Measurements from ENCODE around the gene SHISA7.

The SHISA7 gene

DNA sequence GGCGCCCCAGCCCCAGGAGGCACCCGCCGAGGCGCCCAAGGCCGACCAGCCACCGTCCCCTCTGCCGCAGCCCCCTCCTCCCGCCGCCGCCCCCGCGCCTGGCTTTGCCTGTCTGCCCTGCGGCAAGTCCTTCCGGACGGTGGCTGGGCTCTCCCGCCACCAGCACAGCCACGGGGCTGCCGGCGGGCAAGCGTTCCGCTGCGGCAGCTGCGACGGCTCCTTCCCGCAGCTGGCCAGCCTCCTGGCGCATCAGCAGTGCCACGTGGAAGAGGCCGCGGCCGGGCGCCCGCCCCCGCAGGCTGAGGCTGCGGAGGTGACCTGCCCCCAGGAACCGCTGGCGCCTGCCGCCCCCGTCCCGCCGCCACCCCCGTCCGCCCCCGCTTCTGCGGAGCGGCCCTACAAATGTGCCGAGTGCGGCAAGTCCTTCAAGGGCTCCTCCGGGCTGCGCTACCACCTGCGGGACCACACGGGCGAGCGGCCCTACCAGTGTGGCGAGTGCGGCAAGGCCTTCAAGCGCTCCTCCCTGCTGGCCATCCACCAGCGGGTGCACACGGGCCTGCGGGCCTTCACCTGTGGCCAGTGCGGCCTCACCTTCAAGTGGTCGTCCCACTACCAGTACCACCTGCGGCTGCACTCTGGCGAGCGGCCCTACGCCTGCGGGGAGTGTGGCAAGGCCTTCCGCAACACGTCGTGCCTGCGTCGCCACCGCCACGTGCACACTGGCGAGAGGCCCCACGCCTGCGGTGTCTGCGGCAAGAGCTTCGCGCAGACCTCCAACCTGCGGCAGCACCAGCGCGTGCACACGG, 39.3 kb upstream of the SHISA7 start:
- DNase-seq (ENCODE audit: low read depth): no peak

DNA sequence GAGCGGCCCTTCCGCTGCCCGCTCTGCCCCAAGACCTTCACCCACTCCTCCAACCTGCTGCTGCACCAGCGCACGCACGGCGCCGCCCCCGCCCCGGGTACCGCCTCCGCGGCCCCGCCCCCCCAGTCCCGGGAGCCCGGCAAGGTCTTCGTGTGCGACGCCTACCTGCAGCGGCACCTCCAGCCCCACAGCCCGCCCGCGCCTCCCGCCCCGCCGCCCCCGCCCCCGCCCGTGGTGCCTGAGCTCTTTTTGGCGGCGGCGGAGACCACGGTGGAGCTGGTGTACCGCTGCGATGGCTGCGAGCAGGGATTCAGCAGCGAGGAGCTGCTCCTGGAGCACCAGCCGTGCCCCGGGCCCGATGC, 38.7 kb upstream of the SHISA7 start:
- DNase-seq (ENCODE audit: low read depth): no peak

DNA sequence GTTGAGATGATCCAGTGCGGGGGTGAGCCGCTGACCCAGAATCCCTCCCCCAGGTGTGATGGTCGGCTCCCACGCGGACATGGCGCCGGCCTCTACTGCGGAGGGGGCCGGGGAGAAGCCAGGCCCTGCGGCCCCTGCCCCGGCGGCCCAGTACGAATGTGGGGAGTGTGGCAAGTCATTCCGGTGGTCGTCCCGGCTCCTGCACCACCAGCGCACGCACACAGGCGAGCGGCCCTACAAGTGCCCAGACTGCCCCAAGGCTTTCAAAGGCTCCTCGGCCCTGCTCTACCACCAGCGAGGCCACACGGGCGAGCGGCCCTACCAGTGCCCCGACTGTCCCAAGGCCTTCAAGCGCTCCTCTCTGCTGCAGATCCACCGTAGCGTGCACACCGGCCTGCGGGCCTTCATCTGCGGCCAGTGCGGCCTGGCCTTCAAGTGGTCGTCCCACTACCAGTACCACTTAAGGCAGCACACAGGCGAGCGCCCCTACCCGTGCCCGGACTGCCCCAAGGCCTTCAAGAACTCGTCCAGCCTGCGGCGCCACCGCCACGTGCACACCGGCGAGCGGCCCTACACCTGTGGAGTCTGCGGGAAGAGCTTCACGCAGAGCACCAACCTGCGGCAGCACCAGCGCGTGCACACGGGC, 38.2 kb upstream of the SHISA7 start:
- DNase-seq (ENCODE audit: low read depth): no peak

DNA sequence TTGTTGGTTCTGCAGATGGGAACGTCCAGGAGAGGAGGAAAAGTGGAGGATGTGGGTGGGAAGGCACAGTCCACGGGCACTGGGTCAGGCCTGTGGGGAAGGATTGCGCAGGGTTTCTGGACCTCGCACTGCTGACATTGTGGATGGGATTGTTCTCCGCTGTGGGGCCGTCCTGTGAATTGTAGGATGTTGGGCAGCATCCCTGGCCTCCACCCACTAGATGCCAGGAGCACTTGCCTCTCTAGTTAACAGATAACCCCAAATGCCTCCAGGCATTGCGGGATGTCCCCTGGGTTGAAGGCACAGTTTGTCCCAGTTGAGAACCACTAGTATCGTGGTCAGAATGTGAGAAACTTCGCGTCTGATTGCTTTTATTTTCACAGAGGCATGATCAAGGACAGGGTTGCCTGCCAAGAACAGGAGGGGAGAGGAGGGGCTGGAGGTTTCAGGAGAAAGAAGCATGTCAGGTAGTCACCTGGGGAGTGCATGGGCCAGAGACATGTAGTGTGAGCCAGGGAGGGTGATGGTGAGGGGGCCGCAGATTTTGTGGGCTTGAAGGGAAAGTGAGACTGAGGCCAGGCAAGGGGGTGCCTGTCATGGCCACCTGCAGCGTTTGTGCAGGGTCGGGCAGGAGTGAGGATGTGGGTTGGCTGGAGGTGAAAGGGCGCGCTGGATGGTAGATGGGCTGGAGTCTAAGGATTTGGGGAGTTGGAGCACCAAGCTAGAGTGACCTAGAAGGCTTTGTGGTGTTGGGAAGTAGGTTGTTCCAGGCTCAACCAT, 36.5 kb upstream of the SHISA7 start:
- no peak for DNase-seq (ENCODE audit: low read depth)

DNA sequence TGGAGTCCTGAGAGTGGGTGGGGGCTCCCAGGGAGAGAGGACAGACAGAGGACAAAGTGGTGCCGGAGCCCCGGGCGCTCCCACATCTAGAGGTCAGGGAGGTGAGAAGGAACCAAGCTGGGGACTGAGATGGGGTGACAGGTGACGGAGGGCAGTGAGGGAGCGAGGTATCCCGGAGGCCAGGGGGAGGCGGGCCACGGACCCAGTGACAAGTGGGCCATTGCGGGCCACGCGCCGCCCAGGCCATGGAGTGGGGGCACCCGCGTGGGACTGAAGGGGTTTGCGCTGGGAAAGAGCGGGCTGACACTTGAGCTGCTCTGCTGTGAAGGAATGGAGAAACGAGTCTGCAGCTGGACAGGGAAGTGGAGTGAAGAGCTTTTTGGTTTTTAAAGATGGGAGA, 35.9 kb upstream of the SHISA7 start:
- no peak for DNase-seq (ENCODE audit: low read depth)

DNA sequence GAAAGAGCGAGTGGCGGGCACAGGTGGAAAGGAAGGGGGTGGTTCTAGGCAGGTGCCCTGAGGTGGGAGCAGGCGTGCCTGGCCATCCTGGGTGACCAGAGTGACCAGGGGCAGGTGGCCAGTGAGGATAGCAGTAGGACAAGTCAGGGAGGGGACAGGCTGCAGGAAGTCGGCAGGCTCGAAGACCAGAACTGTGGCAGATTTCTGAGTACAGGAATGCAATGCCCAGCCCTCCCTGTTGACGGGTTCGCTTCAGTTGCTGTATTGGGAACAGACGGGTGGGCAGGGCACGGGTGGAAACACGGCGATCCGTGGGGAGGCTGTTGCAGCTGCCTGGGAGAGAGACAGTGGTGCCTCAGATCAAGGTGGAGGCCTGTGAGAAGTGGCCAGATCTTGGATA, 35.3 kb upstream of the SHISA7 start:
- DNase-seq (ENCODE audit: low read depth): no peak

DNA sequence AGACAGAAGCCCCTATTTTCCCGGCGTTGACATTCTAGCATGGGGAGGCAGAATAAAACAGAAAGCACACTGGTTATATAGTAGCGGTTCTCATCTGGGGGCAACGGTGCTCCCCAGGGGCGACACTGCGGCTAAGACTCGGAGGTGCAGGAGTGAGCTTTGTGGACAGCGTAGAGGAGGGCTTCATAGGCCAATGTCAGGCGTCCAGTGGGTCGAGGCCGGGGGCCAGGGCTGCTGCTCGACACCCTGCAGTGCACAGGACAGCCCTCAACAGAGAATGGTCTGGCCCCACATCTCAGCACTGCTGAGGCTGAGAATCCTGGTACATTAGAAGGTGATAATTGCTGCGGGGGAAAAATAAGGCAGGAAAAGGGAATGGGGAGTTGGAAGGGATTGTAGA, 34.8 kb upstream of the SHISA7 start:
- DNase-seq (ENCODE audit: low read depth): no peak

DNA sequence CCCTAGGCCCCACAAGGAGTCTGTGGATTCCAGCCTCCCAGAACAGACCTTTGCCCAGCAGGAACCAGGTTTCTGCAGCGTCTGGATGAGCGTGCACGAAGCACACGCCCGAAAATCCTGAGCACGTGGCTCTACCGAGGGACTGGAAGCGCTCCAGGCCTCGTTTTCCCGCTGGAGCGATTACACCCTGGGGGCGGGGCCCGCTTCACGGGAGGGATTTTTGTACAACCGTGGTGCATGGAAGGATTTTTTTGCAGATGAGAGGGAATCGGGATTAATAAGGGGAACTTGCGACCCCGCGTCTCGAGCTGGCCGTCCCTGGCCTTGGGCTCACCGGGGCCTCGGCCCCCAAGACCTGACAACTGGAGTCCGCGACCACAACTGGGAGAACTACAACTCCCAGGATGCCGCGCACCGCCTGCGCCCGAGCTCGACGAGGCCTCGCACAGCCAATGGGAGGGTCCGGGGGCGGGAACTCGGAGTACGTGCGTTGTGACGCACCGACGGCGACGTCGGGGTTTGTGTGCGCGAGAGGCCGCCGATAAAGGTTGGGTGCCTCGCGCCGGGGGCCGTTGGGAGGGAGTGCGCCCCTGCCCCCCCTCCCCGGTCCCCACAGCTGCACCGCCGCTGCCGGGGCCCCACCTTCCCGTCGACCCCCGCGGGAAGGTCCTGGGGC, 33.1 kb upstream of the SHISA7 start, which contains the start of gene ZNF628:
ZNF628 (plus strand) TSS at position 518 of the 676 bp plus-strand sequence. CDS start 3,294 bp downstream, outside the sequence.
- peak; percentile 87 for DNase-seq (ENCODE audit: low read depth)

DNA sequence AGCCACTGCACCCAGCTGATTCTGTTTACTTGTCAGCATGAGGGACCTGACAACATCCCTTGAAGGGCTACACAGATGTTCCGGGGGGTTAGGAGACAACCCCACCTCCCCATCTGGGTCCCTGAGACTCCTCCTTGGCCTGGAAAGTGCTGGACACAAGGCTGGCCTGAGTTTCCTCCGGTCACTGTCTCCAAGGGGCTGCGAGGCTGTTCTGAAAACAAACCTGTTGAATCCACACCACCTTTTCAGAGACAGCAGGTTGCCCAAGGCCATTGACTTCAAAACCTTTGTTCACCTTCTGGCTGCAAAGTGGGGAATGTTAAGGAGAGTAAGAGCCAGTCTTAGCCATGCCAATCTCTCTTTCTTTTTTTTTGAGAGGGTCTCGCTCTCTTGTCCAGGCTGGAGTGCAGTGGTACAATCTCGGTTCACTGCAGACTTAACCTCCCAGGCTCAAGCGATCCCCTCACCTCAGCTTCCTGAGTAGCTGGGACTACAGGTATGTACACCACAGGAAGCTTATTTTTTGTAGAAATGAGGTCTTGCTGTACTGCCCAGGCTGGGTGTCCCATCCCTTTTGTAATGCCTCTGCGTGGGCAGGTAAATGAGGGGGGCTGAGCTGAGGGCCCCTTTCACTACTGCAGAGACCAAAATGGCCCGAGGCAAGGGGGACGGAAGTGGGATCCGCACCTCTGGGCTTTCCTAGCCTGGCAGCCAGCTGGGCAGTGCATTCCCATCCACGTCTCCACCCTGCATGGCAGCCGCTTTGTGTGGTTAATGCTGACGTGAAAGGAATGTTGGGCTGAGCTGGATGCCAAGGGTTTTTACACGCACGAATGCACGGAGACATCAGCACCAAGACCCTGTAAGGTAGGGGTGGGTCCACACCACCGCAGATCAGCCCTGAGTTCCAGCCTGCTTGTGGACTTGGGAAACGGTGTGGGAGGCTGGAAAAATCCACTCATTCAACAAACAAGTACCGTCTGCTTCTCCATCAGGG, 31.5 kb upstream of the SHISA7 start:
- no peak for DNase-seq (ENCODE audit: low read depth)

DNA sequence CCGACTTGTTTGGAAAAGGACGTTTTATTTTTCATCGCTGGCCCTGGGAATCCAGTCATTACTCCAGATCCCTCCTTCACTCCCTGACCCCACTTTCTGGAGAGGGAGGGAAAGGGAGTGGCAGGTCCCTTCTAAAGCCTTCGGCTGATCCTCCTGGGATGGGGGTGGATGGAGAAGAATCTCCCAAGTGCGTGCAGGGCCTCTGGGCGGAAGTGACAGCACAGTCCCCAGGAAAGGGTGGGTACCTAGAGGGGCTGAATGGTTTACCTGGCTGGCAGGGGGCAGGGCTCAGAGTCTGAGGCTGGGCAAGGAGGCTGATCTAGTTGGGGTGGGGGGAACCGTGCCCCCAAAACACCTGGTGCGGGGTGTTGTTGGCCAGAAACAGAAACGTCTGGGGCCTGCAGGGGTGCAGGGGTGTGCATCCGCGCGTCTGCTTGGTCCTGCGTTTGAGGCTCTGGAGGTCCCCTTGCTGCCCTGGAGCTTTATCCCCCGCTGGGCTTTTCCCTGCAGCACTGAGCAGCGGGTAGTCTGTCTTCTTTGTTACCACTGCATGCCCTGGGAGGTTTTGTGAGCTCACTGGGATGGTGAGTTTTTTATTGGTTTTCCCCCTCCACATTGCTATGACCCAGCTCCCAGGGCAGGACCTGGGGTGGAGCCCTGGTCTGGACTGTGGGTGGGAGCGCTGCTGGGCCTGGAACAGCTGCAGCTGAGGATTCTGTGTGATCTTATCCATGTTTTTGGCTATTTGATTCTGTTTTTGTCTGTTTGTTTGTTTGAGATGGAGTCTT, 30.3 kb upstream of the SHISA7 start:
- no peak for DNase-seq (ENCODE audit: low read depth)

DNA sequence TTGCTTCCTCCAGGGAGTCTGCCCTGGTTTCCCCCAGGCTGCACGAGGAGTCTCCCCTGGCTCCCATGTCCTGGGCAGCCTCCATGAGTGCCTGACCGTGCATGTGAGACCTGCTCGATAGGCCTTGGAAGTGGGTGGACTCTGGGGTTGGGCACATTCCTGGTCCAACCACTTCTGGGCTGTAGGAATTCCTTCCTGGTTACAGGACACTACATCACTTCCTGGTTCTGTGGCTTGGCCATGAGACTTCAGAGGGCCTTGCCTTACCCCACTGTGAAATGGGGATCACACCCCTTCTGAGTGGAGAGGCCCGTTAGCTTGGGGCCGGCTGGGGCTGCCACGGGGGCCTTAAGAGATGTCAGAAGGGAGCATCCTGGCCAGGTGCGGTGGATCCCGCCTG, 29.4 kb upstream of the SHISA7 start:
- no peak for DNase-seq (ENCODE audit: low read depth)

DNA sequence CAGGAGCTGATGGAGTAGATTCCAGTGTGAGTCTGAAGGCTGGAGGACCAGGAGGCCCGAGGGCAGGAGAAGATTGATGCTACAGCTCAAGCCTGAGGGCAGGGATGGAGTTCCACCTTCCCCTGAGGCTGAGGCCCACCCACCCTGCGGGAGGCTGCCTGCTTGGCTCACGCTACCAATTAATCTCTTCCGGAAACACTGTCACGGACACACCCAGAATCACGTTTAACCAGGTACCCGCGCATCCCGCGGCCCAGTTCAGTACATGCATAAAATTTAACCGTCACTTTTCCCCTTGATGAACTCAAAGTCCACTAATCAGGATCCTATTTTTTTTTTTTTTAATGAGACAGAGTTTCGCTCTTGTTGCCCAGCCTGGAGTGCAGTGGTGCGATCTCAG, 28.2 kb upstream of the SHISA7 start:
- DNase-seq (ENCODE audit: low read depth): no peak

DNA sequence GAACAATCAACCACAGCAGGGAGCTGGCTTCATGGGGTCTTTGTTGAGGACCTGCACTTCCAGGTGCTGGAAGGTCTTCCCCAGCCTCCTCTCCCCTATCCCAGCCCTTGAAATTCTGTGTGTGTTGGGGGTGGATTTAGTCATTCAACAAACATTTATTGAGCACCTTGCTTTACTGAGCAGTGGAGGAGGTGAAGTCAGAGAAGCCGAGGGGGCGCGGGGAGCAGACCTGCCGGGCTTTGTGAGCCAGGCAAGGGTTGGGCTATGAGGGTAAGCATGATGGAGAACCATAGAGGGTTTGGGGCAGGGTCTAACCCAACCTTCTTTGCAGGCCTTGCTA, 24.9 kb upstream of the SHISA7 start:
- DNase-seq (ENCODE audit: low read depth): no peak

DNA sequence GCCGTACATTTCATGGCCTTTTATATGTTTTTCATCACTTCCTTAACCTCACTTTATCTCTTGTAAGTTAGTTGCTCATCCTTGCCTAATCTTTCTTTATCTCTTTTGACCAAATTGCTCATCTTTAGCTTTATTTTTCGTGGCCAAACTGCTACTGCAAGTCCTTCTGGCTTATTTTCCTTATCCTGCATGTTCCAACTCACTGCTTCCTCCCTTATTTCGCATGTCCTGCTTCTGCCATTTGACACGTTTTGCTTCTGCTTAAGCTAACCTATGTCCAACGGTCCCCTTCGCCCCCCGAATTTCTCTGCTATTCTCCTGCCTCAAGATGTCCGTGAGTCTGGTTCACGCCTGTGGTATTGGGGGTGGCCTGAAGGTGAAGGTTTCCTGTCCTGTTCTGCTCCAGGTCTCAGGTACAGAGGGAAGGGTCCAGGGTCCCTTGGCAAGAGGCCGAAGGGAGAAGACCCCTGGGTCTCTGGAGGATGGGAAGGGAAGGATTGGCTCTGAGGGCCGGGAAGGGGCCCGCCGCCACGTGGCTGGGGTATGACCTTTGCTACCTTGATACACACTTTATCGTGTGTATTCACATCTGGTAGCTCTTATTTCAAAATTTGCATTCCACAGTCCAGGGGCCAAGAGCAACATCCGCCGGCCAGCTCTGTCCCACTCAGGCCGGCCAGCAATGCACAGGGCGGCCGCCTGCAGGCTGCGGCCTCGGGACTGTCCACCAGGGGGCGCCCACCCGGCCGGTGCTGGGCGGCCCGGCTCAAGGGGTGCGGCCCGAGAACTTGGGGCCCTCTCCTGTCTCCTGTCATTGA, 24.3 kb upstream of the SHISA7 start:
- peak; percentile 73 for DNase-seq (ENCODE audit: low read depth)

DNA sequence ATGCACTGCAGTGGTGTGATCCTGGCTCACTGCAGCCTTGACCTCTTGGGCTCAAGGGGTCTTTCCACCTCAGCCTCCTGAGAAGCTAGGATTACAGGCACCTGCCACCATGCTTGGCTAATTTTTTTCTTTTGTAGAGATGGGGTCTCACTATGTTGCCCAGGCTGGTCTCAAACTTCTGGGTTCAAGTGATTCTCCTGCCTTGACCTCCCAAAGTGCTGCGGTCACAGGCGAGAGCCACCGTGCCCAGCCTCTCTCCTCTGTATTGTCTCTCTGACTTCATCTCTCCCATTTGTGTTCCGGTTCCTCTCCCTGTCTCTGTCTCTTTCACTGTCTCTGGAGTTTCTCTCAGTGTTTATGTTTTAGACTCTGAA, 23.1 kb upstream of the SHISA7 start:
- DNase-seq (ENCODE audit: low read depth): no peak

DNA sequence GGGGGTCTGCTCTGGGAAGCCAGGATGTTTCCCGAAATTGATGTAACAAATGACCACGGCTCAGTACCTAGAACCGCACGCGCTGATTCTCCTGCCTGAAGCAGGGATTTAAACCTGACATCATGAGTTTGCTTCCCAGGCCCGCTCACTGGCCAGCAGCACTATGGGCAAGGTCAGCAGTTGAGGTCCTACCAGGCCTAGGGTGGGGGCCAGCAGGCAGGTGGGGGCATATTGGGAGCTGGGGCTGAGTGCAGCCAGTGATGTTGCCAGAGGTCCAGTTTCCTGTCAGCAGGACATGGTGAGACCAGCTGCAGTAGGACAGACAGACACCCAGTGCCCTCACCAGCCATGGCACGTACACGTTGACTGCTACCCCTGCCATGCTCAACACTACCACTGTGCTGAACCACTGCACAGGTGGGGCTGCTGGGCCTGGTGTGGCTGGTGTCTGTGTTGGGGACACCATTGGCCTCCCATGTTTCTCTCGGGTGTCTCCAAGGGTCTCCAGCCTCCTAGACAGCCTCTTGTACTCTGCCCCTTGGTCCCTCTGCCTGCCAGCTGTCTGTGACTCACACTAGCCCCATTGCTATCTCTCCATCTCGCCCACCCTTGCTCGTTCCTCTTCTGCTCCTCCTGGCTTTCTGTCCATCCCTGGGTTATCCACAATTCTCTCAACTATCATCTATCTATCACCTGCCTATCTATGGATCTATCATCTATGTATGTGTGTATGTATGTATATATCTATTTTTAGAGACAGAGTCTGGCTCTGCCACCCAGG, 22.6 kb upstream of the SHISA7 start:
- DNase-seq (ENCODE audit: low read depth): no peak

DNA sequence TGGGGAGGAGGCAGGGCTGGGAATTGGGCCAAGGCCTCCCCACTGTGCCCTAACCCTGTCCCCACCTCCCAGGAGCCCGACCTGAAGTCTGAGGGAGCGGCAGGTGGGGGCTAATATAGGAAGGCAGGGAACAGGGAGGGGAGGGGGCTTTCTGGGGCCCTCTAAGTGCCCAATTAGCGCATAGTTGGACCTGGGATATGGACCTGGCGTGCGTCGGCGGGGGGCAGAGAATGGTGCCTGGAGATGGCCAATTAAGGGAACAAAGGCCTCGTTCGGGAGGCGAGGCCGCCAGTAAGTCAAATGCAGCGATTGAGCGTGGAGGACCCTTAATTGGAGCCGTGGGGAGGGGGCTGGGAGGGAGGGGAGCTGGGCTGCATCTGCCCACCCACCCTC, 21.6 kb upstream of the SHISA7 start, which contains the start of gene C19orf85:
C19orf85 (minus strand) TSS at position 90 of the 393 bp plus-strand sequence. CDS start 197 bp downstream, outside the sequence.
- DNase-seq (ENCODE audit: low read depth): no peak

DNA sequence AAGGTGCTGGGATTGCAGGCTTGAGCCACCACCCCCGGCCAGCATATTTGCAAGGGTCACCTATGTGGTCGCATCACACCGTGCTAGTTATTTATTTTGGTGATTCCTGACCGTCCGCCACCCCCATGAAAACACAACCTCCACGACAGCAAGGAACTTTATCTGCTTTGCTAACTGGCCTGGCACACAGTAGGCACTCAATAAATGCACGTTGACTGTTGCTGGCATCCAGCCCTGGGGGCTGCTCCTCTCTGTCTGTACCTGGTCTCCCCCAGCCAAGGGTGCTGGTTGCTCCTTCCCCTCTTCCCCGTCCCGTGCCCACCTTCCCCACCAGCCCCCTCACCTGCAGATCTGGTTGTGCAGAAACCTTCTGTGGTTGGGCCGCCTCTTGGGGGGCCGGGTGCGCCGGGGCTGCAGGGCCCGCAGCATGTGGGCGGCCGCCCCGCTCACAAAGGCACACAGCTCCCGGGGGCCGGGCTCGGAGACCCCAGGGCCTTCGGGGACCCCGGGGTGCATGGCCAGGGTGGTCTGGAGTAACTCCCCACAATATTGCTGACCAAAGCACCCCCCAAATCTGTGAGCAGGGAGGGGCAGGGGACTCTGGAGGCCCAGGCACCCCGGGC, 21.1 kb upstream of the SHISA7 start:
- DNase-seq (ENCODE audit: low read depth): no peak
